Forelimb muscle (tissue), 1 donor: ENCODE data around the gene MEX3D. TPM values are rescaled to one million over a fixed set of nuclear protein-coding genes. Genes with fewer than 3 reads are reported as not detected.

ENCODE experiments used
- polyA plus RNA-seq: library from polyadenylated mRNA; unstranded; fragments of 120-200 nt; gene quantifications from one replicate; pipeline ENCODE4 v1.2.1, GENCODE V29; 2013; ENCODE audit not compliant: insufficient read length

The MEX3D gene
- polyA plus RNA-seq, 1 donor = 29.4 TPM

Other genes starting within 250 kb of the MEX3D start
- 88.5 TPM for gene NDUFS7, start 184.4 kb downstream of the MEX3D start, polyA plus RNA-seq
- 218 TPM for gene GAMT, start 166.8 kb downstream of the MEX3D start, polyA plus RNA-seq
- 66.9 TPM for gene DAZAP1, start 160.7 kb downstream of the MEX3D start, polyA plus RNA-seq
- 1,159 TPM for gene RPS15, start 129.9 kb downstream of the MEX3D start, polyA plus RNA-seq
- gene APC2, start 118.2 kb downstream of the MEX3D start, polyA plus RNA-seq = 0.91 TPM
- gene C19orf25, start 89.1 kb downstream of the MEX3D start, polyA plus RNA-seq = 16.5 TPM
- gene PCSK4, start 78.0 kb downstream of the MEX3D start, polyA plus RNA-seq = 1.4 TPM
- 1.3 TPM for gene REEP6, start 77.1 kb downstream of the MEX3D start, polyA plus RNA-seq
- 16.5 TPM for gene ADAMTSL5, start 55.3 kb downstream of the MEX3D start, polyA plus RNA-seq
- gene PLK5, start 44.2 kb downstream of the MEX3D start, polyA plus RNA-seq = 0.20 TPM
- 62.6 TPM for gene MBD3, start 24.5 kb upstream of the MEX3D start, polyA plus RNA-seq
- gene UQCR11, start 37.1 kb upstream of the MEX3D start, polyA plus RNA-seq = 117 TPM
- 124 TPM for gene TCF3, start 84.3 kb upstream of the MEX3D start, polyA plus RNA-seq
- 0.04 TPM for gene ONECUT3, start 185.2 kb upstream of the MEX3D start, polyA plus RNA-seq
- gene ATP8B3, start 244.0 kb upstream of the MEX3D start, polyA plus RNA-seq = 0.51 TPM